Testis (tissue), 3 donors: Measurements from ENCODE around the gene SLC27A2. TPM values are rescaled to one million over a fixed set of nuclear protein-coding genes. Genes with fewer than 3 reads are reported as not detected.
A peak's percentile ranks its signal among the peaks of the same experiment; 100 is the strongest.
"Not testable (repeated sequence)": the region's sequence is repeated elsewhere in the genome, so short reads cannot be mapped to it uniquely, and the experiment has no call there.

Experiments used
- DNase-seq: peaks from one replicate; pipeline ENCODE4 v3.0.0-alpha.2; 2019
- H3K27ac ChIP-seq, 2 donors: fragments of 200-600 bp; sonication (generic); one replicate each; pipeline ENCODE4 v1.5.1; 2019
- H3K27me3 ChIP-seq: fragments of 200-600 bp; sonication (generic); one replicate; pipeline ENCODE4 v1.5.1; 2019
- H3K36me3 ChIP-seq: fragments of 200-600 bp; sonication (generic); one replicate; pipeline ENCODE4 v1.5.1; 2017; ENCODE audit warnings: low read depth; ENCODE audit errors: missing control alignments
- H3K4me1 ChIP-seq: fragments of 200-600 bp; sonication (generic); one replicate; pipeline ENCODE4 v1.5.1; 2019
- H3K4me3 ChIP-seq, 2 donors: fragments of 200-600 bp; sonication (generic); one replicate each; pipeline ENCODE4 v1.5.1; 2017 to 2019
- H3K9me3 ChIP-seq: fragments of 200-600 bp; sonication (generic); one replicate; pipeline ENCODE4 v1.5.1; 2017
- CTCF ChIP-seq, 3 experiments: fragments of 450-650 bp in 2 of 3; fragments of 200-600 bp in 1 of 3; sonication (generic) in 1 of 3; IDR thresholded peaks; one replicate each; pipeline ENCODE4 v1.5.1; 2016 to 2019; ENCODE audit warnings: antibody characterized with exemption in 3 of 3, mild to moderate bottlenecking in 2 of 3, moderate library complexity in 1 of 3
- POLR2A ChIP-seq: fragments of 450-650 bp; IDR thresholded peaks from one replicate; pipeline ENCODE4 v1.6.1; 2017; ENCODE audit warnings: antibody characterized with exemption, mild to moderate bottlenecking, moderate library complexity
- WGBS, 2 donors: methylation state at CpG; one replicate each; pipeline ENCODE4 v1.1.5; 2018; 5-methylcytosine and 5-hydroxymethylcytosine counted together
- intact Hi-C: fragments of 100-400 bp; cut with DNase I; formaldehyde crosslinking; loops from one replicate; pipeline ENCODE4 v1.15.1; 2023; ENCODE audit warnings: low total_unique reads
- polyA plus RNA-seq: library from polyadenylated mRNA; stranded (reverse); fragments of 350-450 nt; fragmentation: Illumina TruSeq; extraction: RNeasy Lipid Tissue Mini Kit (QIAGEN cat#74804); gene quantifications from one replicate; pipeline ENCODE4 v1.2.3, GENCODE V29; 2014; ENCODE audit warnings: low read depth, low replicate concordance; ENCODE audit not compliant: insufficient read depth
- total RNA-seq, 2 donors: library from RNA; depleted of rRNA; stranded (reverse); fragments of >200 nt; gene quantifications; one replicate each; pipeline ENCODE4 v1.2.3, GENCODE V29; 2016

Gene SLC27A2
- total and polyA plus RNA-seq, 3 donors from 2014 or later, result 2.1 to 2.5 (median 2.2) TPM

DNA sequence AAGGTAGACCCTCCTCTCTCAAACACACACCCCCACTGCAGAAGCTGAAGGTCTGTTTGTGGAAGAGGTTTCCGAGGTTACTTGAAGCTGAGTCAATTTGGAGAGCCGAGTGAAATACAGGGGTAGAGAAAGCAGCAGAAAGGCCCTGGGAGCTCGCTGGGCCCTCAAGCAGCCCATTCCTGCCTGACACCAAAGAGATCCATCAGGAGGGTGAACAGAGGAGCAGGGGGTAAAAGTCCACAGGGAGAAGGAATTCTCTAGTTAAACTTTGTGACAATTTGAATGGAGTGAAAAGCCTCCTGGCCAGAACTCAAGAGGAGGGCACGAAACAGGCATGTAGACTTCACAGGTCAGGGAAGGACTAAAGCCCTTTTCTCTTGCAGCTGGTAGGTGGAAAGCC lies 13.6 kb upstream of the SLC27A2 start:
- intact Hi-C loops, result no loop called here
- no peak for DNase-seq
- TF ChIP-seq POLR2A (no peak), CTCF (IDR thresholded peaks at IDR 0.05) (no peak)
- no peaks in the 10 kb centered on the region for H3K9me3 ChIP-seq
- H3K4me3 ChIP-seq, result no peak overlapping the region
- no peaks in the 10 kb centered on the region for H3K4me1 ChIP-seq
- no peak overlapping the region for H3K27ac ChIP-seq
- H3K36me3 ChIP-seq, result no peaks in the 10 kb centered on the region
- H3K27me3 ChIP-seq, result no peaks in the 10 kb centered on the region
- 87% methylated on average over 4 of the region's 4 CpGs for WGBS, 2 donors

- intact Hi-C loops, result no loop called here
- Histone ChIP-seq H3K27ac (no peak overlapping the region), H3K4me3 (no peak overlapping the region), H3K27me3 (no peaks in the 10 kb centered on the region), H3K9me3 (no peaks in the 10 kb centered on the region), H3K36me3 (no peaks in the 10 kb centered on the region), H3K4me1 (no peaks in the 10 kb centered on the region)
- no peak for DNase-seq
- 81 to 83% methylated on average over 6 to 10 of the region's 10 CpGs for WGBS, 2 donors
- TF ChIP-seq CTCF (IDR thresholded peaks at IDR 0.05), result no peak
These were observed 13.1 kb upstream of the SLC27A2 start for GRCh38 chr15:50168783-50169411.

- H3K4me3 ChIP-seq, result peak overlapping the region in 1 of 2 donors; percentile 29
- H3K27me3 ChIP-seq, H3K4me1 ChIP-seq, H3K9me3 ChIP-seq, intact Hi-C loops, H3K27ac ChIP-seq, DNase-seq, H3K36me3 ChIP-seq: not testable (repeated sequence)
- WGBS, 2 donors, result 63 to 77% methylated on average over 7 to 33 of the region's 35 CpGs
These were observed 9.6 kb upstream of the SLC27A2 start for GRCh38 chr15:50172360-50172895.

DNA sequence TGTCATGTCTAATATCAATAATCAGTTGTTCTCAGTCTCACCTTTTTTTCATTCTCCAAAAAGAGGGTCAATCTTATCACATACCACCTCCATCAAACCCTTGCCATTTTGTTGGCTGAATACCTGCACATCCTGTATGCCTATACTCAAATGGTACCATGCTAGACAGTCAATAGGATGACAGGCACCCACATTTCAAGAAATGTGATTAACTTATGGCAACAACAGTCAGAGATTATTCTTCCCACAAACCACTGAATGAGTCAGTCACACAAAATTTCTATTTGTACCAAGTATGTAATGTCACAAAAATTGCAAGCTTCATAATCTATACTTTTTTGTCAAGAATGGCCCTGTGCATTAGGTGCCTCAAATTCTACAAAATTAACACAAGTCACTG lies 5.1 kb upstream of the SLC27A2 start:
- Histone ChIP-seq H3K27ac (no peak overlapping the region), H3K4me1 (no peaks in the 10 kb centered on the region), H3K4me3 (no peak overlapping the region), H3K27me3 (no peaks in the 10 kb centered on the region), H3K9me3 (no peaks in the 10 kb centered on the region), H3K36me3 (no peaks in the 10 kb centered on the region)
- TF ChIP-seq CTCF (IDR thresholded peaks at IDR 0.05) (no peak), POLR2A (no peak)
- intact Hi-C loops, result no loop called here
- no peak for DNase-seq

DNA sequence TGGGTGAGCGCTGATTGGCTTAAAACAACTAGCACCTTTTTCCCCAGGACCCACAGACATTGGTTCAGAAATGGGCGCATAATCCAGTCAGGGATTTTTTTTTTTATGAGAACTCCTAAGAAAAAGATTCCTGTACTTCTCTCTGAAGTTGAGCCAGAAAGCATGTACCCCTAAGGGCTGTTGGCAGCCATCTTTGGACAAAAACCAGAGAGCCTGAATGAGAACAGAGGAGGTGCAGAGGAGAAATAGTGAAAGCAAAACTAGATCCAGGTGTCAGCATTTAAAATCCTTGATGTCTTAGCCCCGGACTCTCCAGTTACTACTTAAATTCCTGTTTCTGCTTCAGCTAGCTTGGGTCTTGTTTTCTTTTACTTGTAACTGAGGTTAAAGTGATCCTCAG lies 1.9 kb upstream of the SLC27A2 start:
- no peaks in the 10 kb centered on the region for H3K9me3 ChIP-seq
- H3K36me3 ChIP-seq, result no peaks in the 10 kb centered on the region
- 79 to 87% methylated on average over 3 of the region's 3 CpGs for WGBS, 2 donors
- no peak overlapping the region for H3K27ac ChIP-seq
- TF ChIP-seq CTCF (IDR thresholded peaks at IDR 0.05) (no peak), POLR2A (no peak)
- H3K27me3 ChIP-seq, result no peaks in the 10 kb centered on the region
- no peak for DNase-seq
- no peak overlapping the region for H3K4me3 ChIP-seq
- intact Hi-C loops, result no loop called here
- no peaks in the 10 kb centered on the region for H3K4me1 ChIP-seq
